SU-DHL-6 (cell line): ENCODE data around the gene ZNF829.

ENCODE experiments used
- EZH2phosphoT487 ChIP-seq: fragments of 200-600 bp; sonication (generic), shearing (Covaris generic); conservative IDR thresholded peaks from 2 replicates; pipeline ENCODE4 v1.6.1; 2018; ENCODE audit warnings: mild to moderate bottlenecking, antibody characterized with exemption, low read length, moderate library complexity, mixed read lengths
- TF ChIP-seq, protein P1 (sequence below): fragments of 200-600 bp; sonication (generic); IDR thresholded peaks from one replicate; pipeline ENCODE4 v1.5.1; 2017; ENCODE audit warnings: antibody characterized with exemption, mild to moderate bottlenecking, low read length, moderate library complexity; ENCODE audit not compliant: insufficient read depth, poor library complexity, severe bottlenecking

DNA sequence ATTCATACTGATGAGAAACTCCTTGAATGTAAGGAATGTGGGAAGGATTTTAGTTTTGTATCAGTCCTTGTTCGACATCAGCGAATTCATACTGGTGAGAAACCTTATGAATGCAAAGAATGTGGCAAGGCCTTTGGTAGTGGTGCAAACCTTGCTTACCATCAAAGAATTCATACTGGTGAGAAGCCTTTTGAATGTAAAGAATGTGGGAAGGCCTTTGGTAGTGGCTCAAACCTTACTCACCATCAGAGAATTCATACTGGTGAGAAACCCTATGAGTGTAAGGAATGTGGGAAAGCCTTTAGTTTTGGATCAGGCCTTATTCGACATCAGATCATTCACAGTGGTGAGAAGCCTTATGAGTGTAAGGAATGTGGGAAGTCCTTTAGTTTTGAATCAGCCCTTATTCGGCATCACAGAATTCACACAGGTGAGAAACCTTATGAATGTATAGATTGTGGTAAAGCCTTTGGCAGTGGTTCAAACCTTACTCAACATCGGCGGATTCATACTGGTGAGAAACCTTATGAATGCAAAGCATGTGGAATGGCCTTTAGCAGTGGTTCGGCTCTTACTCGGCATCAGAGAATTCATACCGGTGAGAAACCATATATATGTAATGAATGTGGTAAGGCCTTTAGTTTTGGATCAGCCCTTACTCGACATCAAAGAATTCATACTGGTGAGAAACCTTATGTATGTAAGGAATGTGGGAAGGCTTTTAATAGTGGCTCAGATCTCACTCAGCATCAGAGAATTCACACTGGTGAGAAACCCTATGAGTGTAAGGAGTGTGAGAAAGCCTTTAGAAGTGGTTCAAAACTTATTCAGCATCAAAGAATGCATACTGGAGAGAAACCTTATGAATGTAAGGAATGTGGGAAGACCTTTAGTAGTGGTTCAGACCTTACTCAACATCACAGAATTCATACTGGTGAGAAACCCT, 38.8 kb downstream of the ZNF829 start:
- TF ChIP-seq, protein P1, sequence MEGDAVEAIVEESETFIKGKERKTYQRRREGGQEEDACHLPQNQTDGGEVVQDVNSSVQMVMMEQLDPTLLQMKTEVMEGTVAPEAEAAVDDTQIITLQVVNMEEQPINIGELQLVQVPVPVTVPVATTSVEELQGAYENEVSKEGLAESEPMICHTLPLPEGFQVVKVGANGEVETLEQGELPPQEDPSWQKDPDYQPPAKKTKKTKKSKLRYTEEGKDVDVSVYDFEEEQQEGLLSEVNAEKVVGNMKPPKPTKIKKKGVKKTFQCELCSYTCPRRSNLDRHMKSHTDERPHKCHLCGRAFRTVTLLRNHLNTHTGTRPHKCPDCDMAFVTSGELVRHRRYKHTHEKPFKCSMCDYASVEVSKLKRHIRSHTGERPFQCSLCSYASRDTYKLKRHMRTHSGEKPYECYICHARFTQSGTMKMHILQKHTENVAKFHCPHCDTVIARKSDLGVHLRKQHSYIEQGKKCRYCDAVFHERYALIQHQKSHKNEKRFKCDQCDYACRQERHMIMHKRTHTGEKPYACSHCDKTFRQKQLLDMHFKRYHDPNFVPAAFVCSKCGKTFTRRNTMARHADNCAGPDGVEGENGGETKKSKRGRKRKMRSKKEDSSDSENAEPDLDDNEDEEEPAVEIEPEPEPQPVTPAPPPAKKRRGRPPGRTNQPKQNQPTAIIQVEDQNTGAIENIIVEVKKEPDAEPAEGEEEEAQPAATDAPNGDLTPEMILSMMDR, result no peak
- no peak for TF ChIP-seq EZH2phosphoT487
